GM13977 (cell line): ENCODE results near the gene TP53TG3B.
"Not testable (repeated sequence)": the region's sequence is repeated elsewhere in the genome, so short reads cannot be mapped to it uniquely, and the experiment has no call there.

Source experiments
- DNase-seq: peaks from one replicate; pipeline ENCODE4 v3.0.0; 2012; ENCODE audit warnings: low spot score
- in situ Hi-C: fragments of 300-500 bp; cut with MboI; formaldehyde crosslinking; loops from one replicate; pipeline ENCODE4 v1.12.0; 2022; ENCODE audit warnings: low sequenced_read_pairs, low pct_unique_long_range_greater_than_20kb, mixed read lengths, inconsistent platforms; ENCODE audit not compliant: unreplicated experiment

TP53TG3B gene, protein sequence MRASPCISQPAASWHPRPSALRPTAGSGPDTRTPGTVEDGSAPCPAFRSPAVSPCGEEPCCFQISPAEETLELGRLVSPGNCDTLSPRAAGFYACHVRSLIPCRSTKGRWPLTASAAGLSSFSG

DNA sequence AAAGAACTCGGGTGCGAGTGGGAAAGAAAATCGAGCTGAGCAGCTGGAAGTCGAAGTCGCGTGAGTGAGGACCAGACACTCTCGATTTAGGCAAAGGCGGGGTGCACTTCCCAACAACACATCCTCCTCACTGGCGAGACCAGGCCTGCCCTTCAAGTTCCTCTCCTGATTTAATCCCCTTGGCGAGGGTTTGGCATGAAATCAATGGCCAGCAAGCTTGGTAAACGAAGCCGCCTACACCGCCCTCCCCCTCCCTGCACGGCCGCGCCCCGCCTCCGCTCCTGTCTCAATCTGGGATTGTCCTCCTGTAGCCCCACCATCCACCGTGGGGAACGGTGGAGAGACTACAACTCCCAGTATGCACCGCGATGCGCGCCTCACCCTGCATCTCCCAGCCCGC is at the start of gene TP53TG3B:
Gene TP53TG3B (plus strand): TSS at position 301 of the 400 bp plus-strand sequence. CDS start 68 bp downstream, at position 369.
- in situ Hi-C loops, DNase-seq: not testable (repeated sequence)

DNA sequence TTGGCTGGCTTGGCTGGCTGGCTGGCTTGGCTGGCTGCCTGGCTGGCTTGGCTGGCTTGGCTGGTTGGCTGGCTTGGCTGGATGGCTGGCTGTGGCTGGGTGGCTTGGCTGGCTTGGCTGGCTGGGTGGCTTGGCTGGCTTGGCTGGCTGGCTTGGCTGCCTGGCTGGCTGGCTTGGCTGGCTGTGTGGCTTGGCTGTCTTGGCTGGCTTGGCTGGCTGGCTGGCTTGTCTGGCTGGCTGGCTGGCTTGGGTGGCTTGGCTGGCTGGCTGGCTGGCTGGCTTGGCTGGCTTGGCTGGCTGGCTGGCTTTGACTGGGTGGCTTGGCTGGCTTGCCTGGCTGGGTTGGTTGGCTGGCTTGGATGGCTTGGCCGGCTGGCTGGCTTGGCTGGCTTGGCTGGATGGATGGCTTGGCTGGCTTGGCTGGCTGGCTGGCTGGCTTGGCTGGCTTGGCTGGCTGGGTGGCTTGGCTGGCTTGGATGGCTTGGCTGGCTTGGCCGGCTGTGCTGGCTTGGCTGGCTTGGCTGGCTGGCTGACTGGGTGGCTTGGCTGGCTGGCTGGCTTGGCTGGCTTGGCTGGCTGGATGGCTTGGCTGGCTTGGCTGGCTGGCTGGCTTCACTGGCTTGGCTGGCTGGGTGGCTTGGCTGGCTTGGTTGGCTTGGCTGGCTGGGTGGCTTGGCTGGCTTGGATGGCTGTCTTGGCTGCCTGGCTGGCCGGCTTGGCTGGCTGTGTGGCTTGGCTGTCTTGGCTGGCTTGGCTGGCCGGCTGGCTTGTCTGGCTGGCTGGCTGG is 24.2 kb upstream of the TP53TG3B start:
- DNase-seq, in situ Hi-C loops: not testable (repeated sequence)

DNA sequence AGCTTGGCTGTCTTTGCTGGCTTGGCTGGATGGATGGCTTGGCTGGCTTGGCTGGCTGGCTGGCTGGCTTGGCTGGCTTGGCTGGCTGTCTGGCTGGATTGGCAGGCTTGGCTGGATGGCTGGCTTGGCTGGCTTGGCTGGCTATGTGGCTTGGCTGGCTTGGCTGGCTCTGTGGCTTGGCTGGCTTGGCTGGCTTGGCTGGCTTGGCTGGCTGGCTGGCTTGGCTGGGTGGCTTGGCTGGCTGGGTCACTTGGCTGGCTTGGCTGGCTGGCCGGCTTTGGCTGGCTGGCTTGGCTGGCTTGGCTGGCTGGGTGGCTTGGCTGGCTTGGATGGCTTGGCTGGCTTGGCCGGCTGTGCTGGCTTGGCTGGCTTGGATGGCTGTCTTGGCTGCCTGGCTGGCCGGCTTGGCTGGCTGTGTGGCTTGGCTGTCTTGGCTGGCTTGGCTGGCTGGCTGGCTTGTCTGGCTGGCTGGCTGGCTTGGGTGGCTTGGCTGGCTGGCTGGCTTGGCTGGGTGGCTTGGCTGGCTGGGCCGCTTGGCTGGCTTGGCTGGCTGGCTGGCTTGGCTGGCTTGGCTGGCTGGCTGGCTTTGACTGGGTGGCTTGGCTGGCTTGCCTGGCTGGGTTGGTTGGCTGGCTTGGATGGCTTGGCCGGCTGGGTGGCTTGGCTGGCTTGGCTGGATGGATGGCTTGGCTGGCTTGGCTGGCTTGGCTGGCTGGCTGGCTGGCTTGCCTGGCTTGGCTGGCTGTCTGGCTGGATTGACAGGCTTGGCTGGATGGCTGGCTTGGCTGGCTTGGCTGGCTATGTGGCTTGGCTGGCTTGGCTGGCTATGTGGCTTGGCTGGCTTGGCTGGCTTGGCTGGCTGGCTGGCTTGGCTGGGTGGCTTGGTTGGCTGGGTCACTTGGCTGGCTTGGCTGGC is 22.8 kb upstream of the TP53TG3B start:
- in situ Hi-C loops, result not testable (repeated sequence)

DNA sequence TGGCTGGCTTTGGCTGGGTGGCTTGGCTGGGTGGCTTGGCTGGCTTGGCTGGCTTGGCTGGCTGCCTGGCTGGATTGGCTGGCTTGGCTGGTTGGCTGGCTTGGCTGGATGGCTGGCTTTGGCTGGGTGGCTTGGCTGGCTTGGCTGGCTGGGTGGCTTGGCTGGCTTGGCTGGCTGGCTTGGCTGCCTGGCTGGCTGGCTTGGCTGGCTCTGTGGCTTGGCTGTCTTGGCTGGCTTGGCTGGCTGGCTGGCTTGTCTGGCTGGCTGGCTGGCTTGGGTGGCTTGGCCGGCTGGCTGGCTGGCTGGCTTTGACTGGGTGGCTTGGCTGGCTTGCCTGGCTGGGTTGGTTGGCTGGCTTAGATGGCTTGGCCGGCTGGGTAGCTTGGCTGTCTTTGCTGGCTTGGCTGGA is 22.1 kb upstream of the TP53TG3B start:
- DNase-seq, in situ Hi-C loops: not testable (repeated sequence)

More for the DNA sequence above, 22.8 kb upstream of the TP53TG3B start:
- DNase-seq, result not testable (repeated sequence)

DNA sequence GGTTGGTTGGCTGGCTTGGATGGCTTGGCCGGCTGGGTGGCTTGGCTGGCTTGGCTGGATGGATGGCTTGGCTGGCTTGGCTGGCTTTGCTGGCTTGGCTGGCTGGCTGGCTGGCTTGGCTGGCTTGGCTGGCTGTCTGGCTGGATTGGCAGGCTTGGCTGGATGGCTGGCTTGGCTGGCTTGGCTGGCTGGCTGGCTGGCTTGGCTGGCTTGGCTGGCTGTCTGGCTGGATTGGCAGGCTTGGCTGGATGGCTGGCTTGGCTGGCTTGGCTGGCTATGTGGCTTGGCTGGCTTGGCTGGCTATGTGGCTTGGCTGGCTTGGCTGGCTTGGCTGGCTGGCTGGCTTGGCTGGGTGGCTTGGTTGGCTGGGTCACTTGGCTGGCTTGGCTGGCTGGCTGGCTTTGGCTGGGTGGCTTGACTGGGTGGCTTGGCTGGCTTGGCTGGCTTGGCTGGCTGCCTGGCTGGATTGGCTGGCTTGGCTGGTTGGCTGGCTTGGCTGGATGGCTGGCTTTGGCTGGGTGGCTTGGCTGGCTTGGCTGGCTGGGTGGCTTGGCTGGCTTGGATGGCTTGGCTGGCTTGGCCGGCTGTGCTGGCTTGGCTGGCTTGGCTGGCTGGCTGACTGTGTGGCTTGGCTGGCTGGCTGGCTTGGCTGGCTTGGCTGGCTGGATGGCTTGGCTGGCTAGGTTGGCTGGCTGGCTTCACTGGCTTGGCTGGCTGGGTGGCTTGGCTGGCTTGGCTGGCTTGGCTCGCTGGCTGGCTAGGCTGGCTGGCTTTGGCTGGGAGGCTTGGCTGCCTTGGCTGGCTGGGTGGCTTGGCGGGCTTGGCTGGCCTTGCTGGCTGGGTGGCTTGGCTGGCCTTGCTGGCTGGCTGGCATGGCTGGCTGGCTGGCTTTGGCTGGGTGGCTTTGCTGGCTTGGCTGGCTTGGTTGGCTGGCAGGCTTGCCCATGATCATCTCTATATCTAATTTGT is 21.3 kb upstream of the TP53TG3B start:
- not testable (repeated sequence) for DNase-seq

More for the DNA sequence above, 21.3 kb upstream of the TP53TG3B start:
- in situ Hi-C loops, result not testable (repeated sequence)
